Measurements from ENCODE around the gene FPR2.

The FPR2 gene

GRCh38 chr19:51780270-51780669 is 19.3 kb downstream of the FPR2 start:
- TF ChIP-seq, protein P1, sequence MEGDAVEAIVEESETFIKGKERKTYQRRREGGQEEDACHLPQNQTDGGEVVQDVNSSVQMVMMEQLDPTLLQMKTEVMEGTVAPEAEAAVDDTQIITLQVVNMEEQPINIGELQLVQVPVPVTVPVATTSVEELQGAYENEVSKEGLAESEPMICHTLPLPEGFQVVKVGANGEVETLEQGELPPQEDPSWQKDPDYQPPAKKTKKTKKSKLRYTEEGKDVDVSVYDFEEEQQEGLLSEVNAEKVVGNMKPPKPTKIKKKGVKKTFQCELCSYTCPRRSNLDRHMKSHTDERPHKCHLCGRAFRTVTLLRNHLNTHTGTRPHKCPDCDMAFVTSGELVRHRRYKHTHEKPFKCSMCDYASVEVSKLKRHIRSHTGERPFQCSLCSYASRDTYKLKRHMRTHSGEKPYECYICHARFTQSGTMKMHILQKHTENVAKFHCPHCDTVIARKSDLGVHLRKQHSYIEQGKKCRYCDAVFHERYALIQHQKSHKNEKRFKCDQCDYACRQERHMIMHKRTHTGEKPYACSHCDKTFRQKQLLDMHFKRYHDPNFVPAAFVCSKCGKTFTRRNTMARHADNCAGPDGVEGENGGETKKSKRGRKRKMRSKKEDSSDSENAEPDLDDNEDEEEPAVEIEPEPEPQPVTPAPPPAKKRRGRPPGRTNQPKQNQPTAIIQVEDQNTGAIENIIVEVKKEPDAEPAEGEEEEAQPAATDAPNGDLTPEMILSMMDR (IDR thresholded peaks at IDR 0.05; ENCODE audit: low read depth, low read length, missing control alignments): no peak
- DNase-seq (ENCODE audit: extremely low read depth, low read depth): no peak

GRCh38 chr19:51781999-51782398 is 21.0 kb downstream of the FPR2 start:
- no peak for DNase-seq (ENCODE audit: extremely low read depth, low read depth)
- H3K4me3 ChIP-seq (replicated peaks; ENCODE audit: low read depth, low read length): no peak overlapping the region
- TF ChIP-seq, protein P1 (IDR thresholded peaks at IDR 0.05; ENCODE audit: low read depth, low read length, missing control alignments): no peak

More at GRCh38 chr19:51780270-51780669, 19.3 kb downstream of the FPR2 start:
- no peak overlapping the region for H3K4me3 ChIP-seq (replicated peaks; ENCODE audit: low read depth, low read length)

GRCh38 chr19:51783372-51783771 is 22.4 kb downstream of the FPR2 start:
- TF ChIP-seq, protein P1 (IDR thresholded peaks at IDR 0.05; ENCODE audit: low read depth, low read length, missing control alignments): no peak
- H3K4me3 ChIP-seq (replicated peaks; ENCODE audit: low read depth, low read length): no peak overlapping the region
- DNase-seq (ENCODE audit: extremely low read depth, low read depth): no peak

DNA sequence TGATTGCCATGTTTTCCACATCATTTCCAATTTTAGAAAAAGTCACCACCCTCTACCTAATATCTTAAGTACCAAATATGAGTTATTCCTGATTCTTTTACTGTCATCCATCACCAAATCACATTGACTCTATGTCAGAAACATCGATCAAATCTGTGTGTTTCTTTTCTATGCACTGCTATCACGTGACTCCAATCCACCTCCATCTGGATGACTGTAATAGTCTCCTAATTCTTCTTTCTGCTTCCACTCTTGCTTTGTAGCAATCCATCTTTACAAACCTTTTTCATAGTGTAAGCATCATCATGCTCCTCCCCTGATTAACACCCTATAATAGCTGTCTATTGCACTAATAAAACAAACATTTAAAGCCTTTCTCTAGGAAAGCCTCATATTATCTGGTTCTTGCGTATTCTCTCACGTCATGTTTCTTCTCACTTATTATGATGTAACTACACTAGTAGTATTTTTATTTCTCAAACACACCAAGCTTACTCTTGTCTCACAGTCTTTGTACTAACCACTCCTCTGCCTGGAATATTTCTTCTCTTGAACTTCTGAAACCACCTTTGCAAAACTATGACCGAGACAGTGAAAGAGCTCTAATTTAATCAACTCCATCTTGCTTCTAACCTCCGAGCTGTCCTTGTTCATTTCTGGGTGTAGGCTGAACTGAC is 23.3 kb downstream of the FPR2 start:
- no peak for DNase-seq (ENCODE audit: extremely low read depth, low read depth)
- H3K4me3 ChIP-seq (replicated peaks; ENCODE audit: low read depth, low read length): no peak overlapping the region
- TF ChIP-seq, protein P1 (IDR thresholded peaks at IDR 0.05; ENCODE audit: low read depth, low read length, missing control alignments): no peak

GRCh38 chr19:51784922-51785690 is 24.1 kb downstream of the FPR2 start:
- TF ChIP-seq, protein P1 (IDR thresholded peaks at IDR 0.05; ENCODE audit: low read depth, low read length, missing control alignments): no peak
- no peak for DNase-seq (ENCODE audit: extremely low read depth, low read depth)

GRCh38 chr19:51786646-51787494 is 25.9 kb downstream of the FPR2 start:
- TF ChIP-seq, protein P1 (IDR thresholded peaks at IDR 0.05; ENCODE audit: low read depth, low read length, missing control alignments): no peak
- DNase-seq (ENCODE audit: extremely low read depth, low read depth): no peak
- no peak overlapping the region for H3K4me3 ChIP-seq (replicated peaks; ENCODE audit: low read depth, low read length)

More at GRCh38 chr19:51784922-51785690, 24.1 kb downstream of the FPR2 start:
- H3K4me3 ChIP-seq (replicated peaks; ENCODE audit: low read depth, low read length): no peak overlapping the region
